ENCODE results near the gene ERN1.

ERN1 gene

GRCh38 chr17:64041912-64042311, 88.0 kb downstream of the ERN1 start:
- no peak overlapping the region for H2AFZ ChIP-seq (ENCODE audit: low read length)
- H3K4me1 ChIP-seq (ENCODE audit: insufficient read depth, low read length, poor library complexity, severe bottlenecking): no peaks in the 10 kb centered on the region
- H4K20me1 ChIP-seq (ENCODE audit: insufficient read depth, low read length, poor library complexity, severe bottlenecking): no peaks in the 10 kb centered on the region
- H3K4me2 ChIP-seq (ENCODE audit: low read depth, low read length, poor library complexity, severe bottlenecking): no peak overlapping the region
- H3F3A ChIP-seq (ENCODE audit: low read depth): no peaks in the 10 kb centered on the region
- no peak for TF ChIP-seq CTCF (conservative IDR thresholded peaks at IDR 0.05; ENCODE audit: low read length)
- H3K27me3 ChIP-seq (ENCODE audit: insufficient read depth, low read length, poor library complexity, severe bottlenecking): no peaks in the 10 kb centered on the region
- no peak overlapping the region for H3K9ac ChIP-seq (ENCODE audit: low read depth, low read length, poor library complexity, severe bottlenecking)
- H3K4me3 ChIP-seq (ENCODE audit: low read length, poor library complexity, severe bottlenecking): no peak overlapping the region
- no peaks in the 10 kb centered on the region for H3K36me3 ChIP-seq (ENCODE audit: insufficient read depth, low read length)
- H3K9me2 ChIP-seq (replicated peaks; ENCODE audit: low read depth, low read length): no peaks in the 10 kb centered on the region
- H3K9me3 ChIP-seq (ENCODE audit: insufficient read depth, low read depth, low read length): no peaks in the 10 kb centered on the region
- H3K79me2 ChIP-seq (ENCODE audit: insufficient read depth, low read length): no peaks in the 10 kb centered on the region

GRCh38 chr17:64040206-64040605, 89.7 kb downstream of the ERN1 start:
- Histone ChIP-seq H3K9me2 (replicated peaks; ENCODE audit: low read depth, low read length) (no peaks in the 10 kb centered on the region), H3K4me3 (ENCODE audit: low read length, poor library complexity, severe bottlenecking) (no peak overlapping the region), H3K79me2 (ENCODE audit: insufficient read depth, low read length) (no peaks in the 10 kb centered on the region), H4K20me1 (ENCODE audit: insufficient read depth, low read length, poor library complexity, severe bottlenecking) (no peaks in the 10 kb centered on the region), H3F3A (ENCODE audit: low read depth) (no peaks in the 10 kb centered on the region), H2AFZ (ENCODE audit: low read length) (no peak overlapping the region), H3K9ac (ENCODE audit: low read depth, low read length, poor library complexity, severe bottlenecking) (no peak overlapping the region), H3K4me2 (ENCODE audit: low read depth, low read length, poor library complexity, severe bottlenecking) (no peak overlapping the region), H3K4me1 (ENCODE audit: insufficient read depth, low read length, poor library complexity, severe bottlenecking) (no peaks in the 10 kb centered on the region), H3K27me3 (ENCODE audit: insufficient read depth, low read length, poor library complexity, severe bottlenecking) (no peaks in the 10 kb centered on the region), H3K36me3 (ENCODE audit: insufficient read depth, low read length) (no peaks in the 10 kb centered on the region), H3K9me3 (ENCODE audit: insufficient read depth, low read depth, low read length) (no peaks in the 10 kb centered on the region)
- TF ChIP-seq EZH2phosphoT487 (IDR thresholded peaks at IDR 0.05; ENCODE audit: borderline replicate concordance): no peak
- no peak for TF ChIP-seq CTCF (conservative IDR thresholded peaks at IDR 0.05; ENCODE audit: low read length)

GRCh38 chr17:64039106-64039400, 90.9 kb downstream of the ERN1 start:
- Histone ChIP-seq H3K27me3 (ENCODE audit: insufficient read depth, low read length, poor library complexity, severe bottlenecking) (no peaks in the 10 kb centered on the region), H4K20me1 (ENCODE audit: insufficient read depth, low read length, poor library complexity, severe bottlenecking) (no peaks in the 10 kb centered on the region), H3K79me2 (ENCODE audit: insufficient read depth, low read length) (no peaks in the 10 kb centered on the region), H3F3A (ENCODE audit: low read depth) (no peaks in the 10 kb centered on the region), H3K9me3 (ENCODE audit: insufficient read depth, low read depth, low read length) (no peaks in the 10 kb centered on the region), H3K9ac (ENCODE audit: low read depth, low read length, poor library complexity, severe bottlenecking) (no peak overlapping the region), H3K4me3 (ENCODE audit: low read length, poor library complexity, severe bottlenecking) (no peak overlapping the region), H3K4me2 (ENCODE audit: low read depth, low read length, poor library complexity, severe bottlenecking) (no peak overlapping the region), H3K9me2 (replicated peaks; ENCODE audit: low read depth, low read length) (no peaks in the 10 kb centered on the region), H3K4me1 (ENCODE audit: insufficient read depth, low read length, poor library complexity, severe bottlenecking) (no peaks in the 10 kb centered on the region), H3K36me3 (ENCODE audit: insufficient read depth, low read length) (no peaks in the 10 kb centered on the region), H2AFZ (ENCODE audit: low read length) (no peak overlapping the region)
- TF ChIP-seq CTCF (conservative IDR thresholded peaks at IDR 0.05; ENCODE audit: low read length) (no peak), EZH2phosphoT487 (IDR thresholded peaks at IDR 0.05; ENCODE audit: borderline replicate concordance) (no peak)
